Osteoblast (primary cell): Measurements from ENCODE around the gene PJA1. TPM values are rescaled to one million over a fixed set of nuclear protein-coding genes. Genes with fewer than 3 reads are reported as not detected.

Experiments
- DNase-seq: peaks from one replicate; pipeline ENCODE4 v3.0.0; 2011; ENCODE audit warnings: low spot score, mixed read lengths; ENCODE audit not compliant: insufficient read length; ENCODE audit errors: missing footprints
- H2AFZ ChIP-seq: 2 replicates; pipeline ENCODE4 v1.6.0; 2011; ENCODE audit warnings: mild to moderate bottlenecking, low read length
- H3K27ac ChIP-seq: 2 replicates; pipeline ENCODE4 v1.5.1; 2011; ENCODE audit warnings: mild to moderate bottlenecking, low read depth, low read length, moderate library complexity
- H3K27me3 ChIP-seq: 2 replicates; pipeline ENCODE4 v1.6.0; 2012; ENCODE audit warnings: mild to moderate bottlenecking, control low read depth, inconsistent platforms, low read length, moderate library complexity; ENCODE audit not compliant: insufficient read depth
- H3K36me3 ChIP-seq: 2 replicates; pipeline ENCODE4 v1.5.1; 2011; ENCODE audit warnings: mild to moderate bottlenecking, low read length, control low read depth, moderate library complexity; ENCODE audit not compliant: insufficient read depth
- H3K4me1 ChIP-seq: 2 replicates; pipeline ENCODE4 v1.5.1; 2011; ENCODE audit warnings: mild to moderate bottlenecking, low read length, control low read depth, moderate library complexity; ENCODE audit not compliant: insufficient read depth
- H3K4me2 ChIP-seq: 2 replicates; pipeline ENCODE4 v1.6.0; 2011; ENCODE audit warnings: mild to moderate bottlenecking, low read length; ENCODE audit not compliant: insufficient read depth
- H3K4me3 ChIP-seq: fragments of 200-600 bp; sonication (generic); 3 replicates; pipeline ENCODE4 v1.5.1; 2012; ENCODE audit warnings: mild to moderate bottlenecking, low read length, inconsistent platforms; ENCODE audit not compliant: insufficient read depth
- H3K79me2 ChIP-seq: 2 replicates; pipeline ENCODE4 v1.6.0; 2012; ENCODE audit warnings: mild to moderate bottlenecking, low read length, control low read depth, inconsistent platforms; ENCODE audit not compliant: insufficient read depth
- H3K9me3 ChIP-seq: 2 replicates; pipeline ENCODE4 v1.5.1; 2011; ENCODE audit warnings: low read depth, low read length, control low read depth
- H4K20me1 ChIP-seq: 2 replicates; pipeline ENCODE4 v1.6.0; 2012; ENCODE audit warnings: mild to moderate bottlenecking, low read length, control low read depth; ENCODE audit not compliant: insufficient read depth
- CTCF ChIP-seq: IDR thresholded peaks from 2 replicates; pipeline ENCODE4 v1.5.1; 2011; ENCODE audit warnings: mild to moderate bottlenecking, low read depth, low read length, moderate library complexity; ENCODE audit errors: extremely low read depth
- total RNA-seq: library from RNA; depleted of rRNA; stranded (reverse); fragments of >200 nt; gene quantifications from 2 replicates; pipeline ENCODE4 v1.2.3, GENCODE V29; 2012

Gene PJA1
- total RNA-seq, 1 donor: 21.0 TPM

DNA sequence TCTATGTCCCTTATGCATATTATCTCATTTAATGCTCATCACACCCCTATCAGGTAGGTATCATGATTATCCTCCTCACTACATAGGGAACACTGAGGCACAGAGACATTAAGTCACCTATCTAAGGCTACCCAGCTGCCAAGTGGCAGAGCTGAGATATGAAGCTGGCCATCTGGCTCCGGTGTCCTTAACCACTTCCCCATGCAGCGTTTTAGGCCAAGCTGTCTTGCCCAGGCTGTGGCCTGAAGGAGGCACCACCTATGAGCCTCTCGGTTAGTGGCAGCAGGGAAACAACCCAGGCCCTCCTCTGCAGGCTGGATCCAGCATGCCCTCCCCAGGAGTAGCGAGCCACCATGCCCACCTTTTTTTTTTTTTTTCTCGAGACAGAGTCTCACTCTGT lies 16.3 kb downstream of the PJA1 start:
- H3K27ac ChIP-seq: no peak overlapping the region
- no peak for TF ChIP-seq CTCF
- DNase-seq: peak; percentile 26
- no peaks in the 10 kb centered on the region for H3K9me3 ChIP-seq
- H3K4me1 ChIP-seq: no peaks in the 10 kb centered on the region
- H3K36me3 ChIP-seq: no peaks in the 10 kb centered on the region
- H3K4me3 ChIP-seq: no peak overlapping the region
- H4K20me1 ChIP-seq: peaks cover 2% of the 10 kb centered on the region
- no peak overlapping the region for H2AFZ ChIP-seq
- H3K4me2 ChIP-seq: no peak overlapping the region
- peaks cover 29% of the 10 kb centered on the region for H3K27me3 ChIP-seq
- no peaks in the 10 kb centered on the region for H3K79me2 ChIP-seq

DNA sequence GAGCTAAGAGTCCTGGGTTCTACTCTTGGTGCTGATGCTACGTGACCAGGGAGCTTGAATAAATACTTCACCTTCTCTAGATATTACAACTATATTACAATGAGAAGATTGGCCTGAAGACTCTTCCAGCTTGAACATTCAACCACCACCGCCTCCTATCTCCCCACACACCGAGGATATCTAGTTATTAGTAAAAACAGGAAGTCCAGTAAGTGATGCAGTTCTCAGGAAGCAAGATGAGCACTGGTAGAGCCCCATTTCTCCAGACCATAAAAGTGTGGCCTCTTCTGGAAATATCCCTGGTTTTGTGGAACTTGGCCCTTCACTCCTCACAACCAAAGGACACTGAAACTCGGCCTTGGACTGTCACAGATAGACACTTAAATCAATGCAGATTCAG lies 18.5 kb downstream of the PJA1 start:
- no peak overlapping the region for H3K4me3 ChIP-seq
- DNase-seq: peak; percentile 81
- no peaks in the 10 kb centered on the region for H3K4me1 ChIP-seq
- H3K79me2 ChIP-seq: no peaks in the 10 kb centered on the region
- H3K27me3 ChIP-seq: peaks cover 27% of the 10 kb centered on the region
- H4K20me1 ChIP-seq: no peaks in the 10 kb centered on the region
- H3K36me3 ChIP-seq: no peaks in the 10 kb centered on the region
- no peak overlapping the region for H2AFZ ChIP-seq
- H3K9me3 ChIP-seq: no peaks in the 10 kb centered on the region
- no peak for TF ChIP-seq CTCF
- no peak overlapping the region for H3K4me2 ChIP-seq
- no peak overlapping the region for H3K27ac ChIP-seq

DNA sequence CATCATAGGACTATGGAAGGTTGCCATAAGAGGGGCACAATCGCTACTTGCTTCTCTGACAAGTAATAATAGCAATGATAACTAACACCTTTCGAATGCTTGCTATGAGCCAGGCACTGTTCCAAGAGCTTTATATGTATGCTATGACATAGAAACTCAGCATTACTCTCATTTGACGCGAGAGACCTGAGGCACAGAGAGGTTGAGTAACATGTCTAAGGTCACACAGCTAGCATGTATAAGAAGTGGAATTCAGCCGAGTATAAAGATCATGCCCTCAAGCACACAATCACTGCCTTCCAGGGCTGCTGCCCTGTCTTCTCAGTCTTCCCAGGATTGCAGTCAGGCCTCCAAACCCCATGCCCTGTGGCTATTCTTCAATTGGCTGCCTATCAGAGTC lies 19.5 kb downstream of the PJA1 start:
- no peaks in the 10 kb centered on the region for H3K9me3 ChIP-seq
- H3K79me2 ChIP-seq: no peaks in the 10 kb centered on the region
- H3K27me3 ChIP-seq: peaks cover 27% of the 10 kb centered on the region
- H3K36me3 ChIP-seq: no peaks in the 10 kb centered on the region
- no peak overlapping the region for H2AFZ ChIP-seq
- no peak overlapping the region for H3K4me3 ChIP-seq
- H3K4me2 ChIP-seq: no peak overlapping the region
- H3K27ac ChIP-seq: no peak overlapping the region
- no peaks in the 10 kb centered on the region for H4K20me1 ChIP-seq
- DNase-seq: peak; percentile 46
- no peak for TF ChIP-seq CTCF
- H3K4me1 ChIP-seq: no peaks in the 10 kb centered on the region

GRCh38 chrX:69144838-69145680 lies 20.2 kb downstream of the PJA1 start:
- Histone ChIP-seq H4K20me1 (no peaks in the 10 kb centered on the region), H3K4me2 (no peak overlapping the region), H3K4me3 (no peak overlapping the region), H3K4me1 (no peaks in the 10 kb centered on the region), H3K9me3 (no peaks in the 10 kb centered on the region), H2AFZ (no peak overlapping the region), H3K79me2 (no peaks in the 10 kb centered on the region), H3K36me3 (no peaks in the 10 kb centered on the region), H3K27me3 (peaks cover 27% of the 10 kb centered on the region), H3K27ac (no peak overlapping the region)
- no peak for TF ChIP-seq CTCF
- peak; percentile 59 for DNase-seq
